HCT116 (cell line): ENCODE results near the gene MIER2. TPM values are rescaled to one million over a fixed set of nuclear protein-coding genes. Genes with fewer than 3 reads are reported as not detected.

Source experiments
- ATAC-seq: fragments of 200-7000 bp; cut with Tn5 transposase; 2 replicates; pipeline ENCODE4 v1.9.1; 2020; ENCODE audit warnings: mild to moderate bottlenecking, moderate library complexity
- BruUV-seq: library from RNA; stranded (reverse); fragments of 400-500 nt; replicated peaks from 2 replicates; lab custom pipeline; 2021; lab: Mats Ljungman, UMichigan
- CTCF ChIA-PET: fragments of 300-600 bp; sonication (Branson Sonifier 250); formaldehyde crosslinking; loops from one replicate; lab custom pipeline; 2021; ENCODE audit warnings: antibody characterized with exemption; lab: Charles Lee
- POLR2A ChIA-PET: fragments of 300-600, 350-600 bp; sonication (Branson Sonifier 250); formaldehyde crosslinking; loops from one replicate; lab custom pipeline; 2021; ENCODE audit warnings: antibody characterized with exemption; lab: Charles Lee
- RAD21 ChIA-PET, 2 experiments: fragments of 300-600 bp; sonication (Branson Sonifier 250); formaldehyde crosslinking; loops; one replicate each; lab custom pipeline; 2023; ENCODE audit warnings: low total read pairs in 2 of 2; ENCODE audit not compliant: uncharacterized antibody in 2 of 2, unreplicated experiment in 2 of 2, low non-redundant PET in 1 of 2; lab: Charles Lee
- DNase-seq: peaks from one replicate; pipeline ENCODE4 v3.0.0-alpha.2; 2010; ENCODE audit warnings: low read depth, low spot score
- H2AFZ ChIP-seq: fragments of 200-600 bp; shearing (Covaris generic), sonication (generic); 2 replicates; pipeline ENCODE4 v1.6.1; 2017; ENCODE audit warnings: low read depth, mixed run types, mixed read lengths, antibody characterized with exemption, low read length; ENCODE audit not compliant: poor library complexity, severe bottlenecking
- H3K27ac ChIP-seq: 2 replicates; pipeline ENCODE4 v1.5.1; 2012; ENCODE audit warnings: low read depth, low read length
- H3K27me3 ChIP-seq: fragments of 200-600 bp; sonication (generic); 2 replicates; pipeline ENCODE4 v1.6.1; 2016; ENCODE audit warnings: mixed run types, low read length, mixed read lengths; ENCODE audit not compliant: insufficient read depth
- H3K36me3 ChIP-seq, 2 experiments: fragments of 200-500 bp in 1 of 2; fragments of 200-600 bp in 1 of 2; sonication (Bioruptor generic) in 1 of 2; sonication (generic) in 1 of 2; 2 replicates each; pipeline versions ENCODE4 v1.5.1 to v1.6.1; 2014 to 2016; ENCODE audit warnings: low read length in 2 of 2, inconsistent platforms in 1 of 2, mixed read lengths in 1 of 2, mixed run types in 1 of 2; ENCODE audit not compliant: insufficient read depth in 2 of 2, control insufficient read depth in 1 of 2
- H3K4me1 ChIP-seq, 2 experiments: fragments of 200-600 bp in 1 of 2; sonication (generic) in 1 of 2; 2 replicates each; pipeline versions ENCODE4 v1.5.1 to v1.6.1; 2012 to 2017; ENCODE audit warnings: low read length in 2 of 2, inconsistent platforms in 1 of 2, mild to moderate bottlenecking in 1 of 2, mixed read lengths in 1 of 2, mixed run types in 1 of 2, moderate library complexity in 1 of 2; ENCODE audit not compliant: insufficient read depth in 2 of 2, control insufficient read depth in 1 of 2
- H3K4me2 ChIP-seq: fragments of 200-600 bp; sonication (generic); 2 replicates; pipeline ENCODE4 v1.6.1; 2017; ENCODE audit warnings: mixed run types, low read length, mixed read lengths
- H3K4me3 ChIP-seq, 2 experiments: fragments of 200-600 bp in 1 of 2; sonication (generic) in 1 of 2; replicated peaks in 1 of 2; 2 replicates each; pipeline ENCODE4 v1.5.1; 2011 to 2016; ENCODE audit warnings: low read length in 2 of 2, control low read depth in 1 of 2, low read depth in 1 of 2, mild to moderate bottlenecking in 1 of 2, mixed read lengths in 1 of 2, mixed run types in 1 of 2
- H3K79me2 ChIP-seq: fragments of 200-600 bp; sonication (generic); 2 replicates; pipeline ENCODE4 v1.6.1; 2017; ENCODE audit warnings: mild to moderate bottlenecking, mixed run types, low read length, moderate library complexity, mixed read lengths; ENCODE audit not compliant: insufficient read depth
- H3K9ac ChIP-seq: fragments of 200-600 bp; sonication (generic); 2 replicates; pipeline ENCODE4 v1.6.1; 2016; ENCODE audit warnings: low read length, mixed read lengths
- H3K9me2 ChIP-seq: fragments of 200-600 bp; sonication (generic), shearing (Covaris generic); 2 replicates; pipeline ENCODE4 v1.6.1; 2017; ENCODE audit warnings: mixed run types, mild to moderate bottlenecking, moderate library complexity; ENCODE audit not compliant: insufficient read depth
- H3K9me3 ChIP-seq, 2 experiments: fragments of 200-500 bp in 1 of 2; fragments of 200-600 bp in 1 of 2; sonication (Bioruptor generic) in 1 of 2; sonication (generic) in 1 of 2; 2 replicates each; pipeline ENCODE4 v1.6.1; 2014 to 2017; ENCODE audit warnings: low read length in 2 of 2, mixed read lengths in 2 of 2, inconsistent platforms in 1 of 2, low read depth in 1 of 2, mild to moderate bottlenecking in 1 of 2, mixed run types in 1 of 2, moderate library complexity in 1 of 2; ENCODE audit not compliant: control insufficient read depth in 1 of 2, insufficient read depth in 1 of 2
- H4K20me1 ChIP-seq: fragments of 200-600 bp; sonication (generic), shearing (Covaris generic); 2 replicates; pipeline ENCODE4 v1.6.1; 2017; ENCODE audit warnings: mixed run types, mild to moderate bottlenecking, moderate library complexity; ENCODE audit not compliant: insufficient read depth
- CBX3 ChIP-seq: IDR thresholded peaks from 2 replicates; pipeline ENCODE4 v1.6.1; 2012; ENCODE audit warnings: low read depth
- CEBPB ChIP-seq: IDR thresholded peaks from 2 replicates; pipeline ENCODE4 v1.6.1; 2012; ENCODE audit warnings: low read depth
- EGR1 ChIP-seq: IDR thresholded peaks from 2 replicates; pipeline ENCODE4 v1.6.1; 2012; ENCODE audit warnings: low read depth
- ELF1 ChIP-seq: IDR thresholded peaks from 2 replicates; pipeline ENCODE4 v1.6.1; 2012; ENCODE audit warnings: low read depth, borderline replicate concordance
- EZH2 ChIP-seq: fragments of 200-600 bp; sonication (generic); IDR thresholded peaks from 2 replicates; pipeline ENCODE4 v1.6.1; 2017; ENCODE audit warnings: antibody characterized with exemption, mixed run types
- FOSL1 ChIP-seq: IDR thresholded peaks from 2 replicates; pipeline ENCODE4 v1.6.1; 2012; ENCODE audit warnings: low read depth
- POLR2A ChIP-seq: IDR thresholded peaks from 2 replicates; pipeline ENCODE4 v1.7.0; 2011; ENCODE audit warnings: borderline replicate concordance; ENCODE audit not compliant: insufficient read depth, insufficient read length; ENCODE audit errors: extremely low read depth
- POLR2AphosphoS5 ChIP-seq: IDR thresholded peaks from 2 replicates; pipeline ENCODE4 v1.6.1; 2011; ENCODE audit warnings: mild to moderate bottlenecking, low read depth, low read length, moderate library complexity
- SIN3A ChIP-seq: IDR thresholded peaks from 2 replicates; pipeline ENCODE4 v1.6.1; 2012; ENCODE audit warnings: low read depth
- YY1 ChIP-seq: IDR thresholded peaks from 2 replicates; pipeline ENCODE4 v1.6.1; 2011; ENCODE audit warnings: low read length, low read depth, moderate library complexity, mild to moderate bottlenecking; ENCODE audit not compliant: insufficient replicate concordance; ENCODE audit errors: extremely low read depth
- ZFX ChIP-seq: fragments of 450-650 bp; IDR thresholded peaks from 2 replicates; pipeline ENCODE4 v1.6.1; 2017
- ZNF274 ChIP-seq: fragments of 200-500 bp; sonication (Bioruptor generic); IDR thresholded peaks from 2 replicates; pipeline ENCODE4 v1.6.1; 2014; ENCODE audit warnings: mild to moderate bottlenecking, low read depth, low read length, inconsistent platforms
- intact Hi-C: fragments of 100-400 bp; cut with micrococcal nuclease; formaldehyde crosslinking; loops from 2 replicates; pipeline ENCODE4 v1.10.0; 2022
- total RNA-seq: library from RNA; stranded (reverse); gene quantifications from one replicate; pipeline ENCODE4 v1.2.1, GENCODE V29; 2021; ENCODE audit not compliant: unreplicated experiment
- TF ChIP-seq, protein P1 (sequence below), 3 experiments: fragments of 200-600 bp in 1 of 3; sonication (generic) in 1 of 3; IDR thresholded peaks in 2 of 3; conservative IDR thresholded peaks in 1 of 3; 2 replicates each; pipeline ENCODE4 v1.5.1; 2012 to 2017; ENCODE audit warnings: low read depth in 2 of 3, low read length in 2 of 3, antibody characterized with exemption in 1 of 3, borderline replicate concordance in 1 of 3, control low read depth in 1 of 3, mild to moderate bottlenecking in 1 of 3, mixed read lengths in 1 of 3, mixed run types in 1 of 3, moderate library complexity in 1 of 3; ENCODE audit not compliant: insufficient read depth in 1 of 3
- TF ChIP-seq, protein P2 (sequence below): IDR thresholded peaks from 2 replicates; pipeline ENCODE4 v1.6.1; 2012
- TF ChIP-seq, protein P3 (sequence below): IDR thresholded peaks from 2 replicates; pipeline ENCODE4 v1.6.1; 2011; ENCODE audit warnings: mild to moderate bottlenecking, low read length, moderate library complexity; ENCODE audit not compliant: insufficient replicate concordance; ENCODE audit errors: extremely low read depth

Gene MIER2
- total RNA-seq, 1 experiment from 2014 or later = 41.5 TPM

DNA sequence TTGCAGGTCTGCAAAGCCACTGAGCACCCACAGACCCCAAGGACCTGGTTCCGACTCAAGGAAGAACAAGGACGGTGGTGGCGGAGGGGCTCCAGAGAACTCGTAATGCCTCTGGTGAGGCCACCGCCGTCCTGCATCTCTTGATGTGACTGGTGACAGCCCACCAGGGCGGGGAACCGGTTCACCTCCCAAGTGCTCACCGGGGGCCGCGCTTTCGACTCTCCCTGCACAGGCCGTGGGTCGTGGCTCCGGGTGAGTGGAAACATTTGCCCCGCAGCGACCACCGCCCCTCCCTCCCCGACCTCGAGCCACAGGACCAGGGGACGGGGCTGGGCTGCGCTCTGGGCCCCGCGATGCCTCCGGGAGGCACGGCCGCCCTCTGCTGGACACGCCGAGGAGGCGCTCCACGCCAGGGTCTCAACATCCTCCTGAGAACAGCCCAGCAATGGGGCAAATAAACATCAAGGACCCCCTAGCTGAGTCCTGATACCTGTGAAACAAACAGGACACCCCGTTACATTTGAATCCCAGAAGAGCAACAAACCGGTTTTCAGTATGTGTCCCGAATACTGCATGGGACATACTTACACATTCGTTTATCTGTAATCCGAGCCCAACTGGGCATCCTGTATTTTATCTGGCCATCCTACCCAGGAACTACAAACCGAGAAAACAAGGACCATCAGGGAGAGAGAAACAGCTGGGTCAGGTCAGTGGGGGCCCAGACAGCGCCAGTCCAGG is 49.5 kb downstream of the MIER2 start:
- DNase-seq (no peak), ATAC-seq (peak; percentile 48)
- no peak overlapping the region for H3K27ac ChIP-seq
- H3K4me2 ChIP-seq = no peak overlapping the region
- H3K27me3 ChIP-seq = no peaks in the 10 kb centered on the region
- no peaks in the 10 kb centered on the region for H3K36me3 ChIP-seq
- POLR2A ChIA-PET = no interaction called here
- CTCF ChIA-PET = interaction anchor here (1.0 kb wide), 1 partner anchor 211 kb away, joined by 3 read pairs; no protein-coding TSS in a partner anchor
- no peak overlapping the region for H2AFZ ChIP-seq
- H3K9me3 ChIP-seq = no peaks in the 10 kb centered on the region
- H3K4me3 ChIP-seq = no peak overlapping the region
- RAD21 ChIA-PET = no interaction called here
- peaks cover 5 to 10% of the 10 kb centered on the region in 2 experiments; a peak in 3 of 4 replicates for H3K4me1 ChIP-seq
- TF ChIP-seq, protein P1, sequence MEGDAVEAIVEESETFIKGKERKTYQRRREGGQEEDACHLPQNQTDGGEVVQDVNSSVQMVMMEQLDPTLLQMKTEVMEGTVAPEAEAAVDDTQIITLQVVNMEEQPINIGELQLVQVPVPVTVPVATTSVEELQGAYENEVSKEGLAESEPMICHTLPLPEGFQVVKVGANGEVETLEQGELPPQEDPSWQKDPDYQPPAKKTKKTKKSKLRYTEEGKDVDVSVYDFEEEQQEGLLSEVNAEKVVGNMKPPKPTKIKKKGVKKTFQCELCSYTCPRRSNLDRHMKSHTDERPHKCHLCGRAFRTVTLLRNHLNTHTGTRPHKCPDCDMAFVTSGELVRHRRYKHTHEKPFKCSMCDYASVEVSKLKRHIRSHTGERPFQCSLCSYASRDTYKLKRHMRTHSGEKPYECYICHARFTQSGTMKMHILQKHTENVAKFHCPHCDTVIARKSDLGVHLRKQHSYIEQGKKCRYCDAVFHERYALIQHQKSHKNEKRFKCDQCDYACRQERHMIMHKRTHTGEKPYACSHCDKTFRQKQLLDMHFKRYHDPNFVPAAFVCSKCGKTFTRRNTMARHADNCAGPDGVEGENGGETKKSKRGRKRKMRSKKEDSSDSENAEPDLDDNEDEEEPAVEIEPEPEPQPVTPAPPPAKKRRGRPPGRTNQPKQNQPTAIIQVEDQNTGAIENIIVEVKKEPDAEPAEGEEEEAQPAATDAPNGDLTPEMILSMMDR (IDR thresholded peaks at IDR 0.05 in 2 of 3, conservative IDR thresholded peaks at IDR 0.05 in 1 of 3; ENCODE audit: borderline replicate concordance in 1 of 3, insufficient read depth in 1 of 3, low read depth in 2 of 3, low read length in 2 of 3) = peak in 2 of 3 experiments; percentile 48 to 55; a peak in 4 of 6 replicates
- TF ChIP-seq SIN3A = no peak
- no peaks in the 10 kb centered on the region for H4K20me1 ChIP-seq
- intact Hi-C loops = no loop called here
- H3K9me2 ChIP-seq = no peaks in the 10 kb centered on the region
- H3K79me2 ChIP-seq = peaks cover 7% of the 10 kb centered on the region
- no TSS peak for BruUV-seq
- H3K9ac ChIP-seq = no peak overlapping the region

DNA sequence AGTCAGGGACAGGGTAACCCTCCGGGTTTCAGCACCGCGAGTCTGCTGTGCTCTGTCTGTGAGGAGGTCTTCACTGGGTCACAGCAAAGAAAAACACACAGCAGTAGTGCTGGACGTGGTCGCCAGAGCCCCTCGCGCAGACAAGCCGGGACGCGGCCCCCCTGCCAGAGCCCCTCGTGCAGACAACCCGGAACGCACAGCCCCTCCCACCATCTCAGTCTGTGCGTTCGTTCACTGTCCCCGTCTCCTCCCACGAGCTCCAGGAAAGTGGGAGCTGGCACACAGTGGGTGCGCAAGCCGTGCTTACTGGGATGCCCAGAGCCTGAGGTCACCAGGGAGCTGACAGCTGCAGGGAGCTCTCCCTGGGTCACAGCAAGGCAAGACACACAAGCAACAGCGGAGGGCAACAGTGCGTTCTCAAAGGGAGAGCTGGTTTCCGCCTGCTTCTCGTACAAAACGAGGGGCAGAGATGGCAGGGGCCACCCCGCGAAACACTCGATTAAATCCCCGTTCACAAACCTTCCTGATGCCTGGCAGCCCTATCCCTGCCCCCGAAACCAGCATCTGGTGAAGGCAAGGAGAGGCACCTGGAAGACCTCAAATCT is 50.2 kb downstream of the MIER2 start:
- H3K4me1 ChIP-seq = peaks cover 5 to 17% of the 10 kb centered on the region in 2 experiments; a peak in 3 of 4 replicates
- peaks cover 14% of the 10 kb centered on the region for H3K79me2 ChIP-seq
- ChIA-PET POLR2A (no interaction called here), CTCF (interaction anchor here (1.0 kb wide), 1 partner anchor 212 kb away, joined by 3 read pairs; no protein-coding TSS in a partner anchor), RAD21 (no interaction called here)
- no peak overlapping the region for H3K4me2 ChIP-seq
- no peak overlapping the region for H3K4me3 ChIP-seq
- no peak overlapping the region for H3K9ac ChIP-seq
- no peak overlapping the region for H2AFZ ChIP-seq
- BruUV-seq = no TSS peak
- no peak overlapping the region for H3K27ac ChIP-seq
- H3K27me3 ChIP-seq = no peaks in the 10 kb centered on the region
- no peaks in the 10 kb centered on the region for H3K36me3 ChIP-seq
- DNase-seq (no peak), ATAC-seq (no peak)
- no peaks in the 10 kb centered on the region for H3K9me2 ChIP-seq
- H3K9me3 ChIP-seq = no peaks in the 10 kb centered on the region
- intact Hi-C loops = no loop called here
- no peaks in the 10 kb centered on the region for H4K20me1 ChIP-seq
- TF ChIP-seq, protein P2, sequence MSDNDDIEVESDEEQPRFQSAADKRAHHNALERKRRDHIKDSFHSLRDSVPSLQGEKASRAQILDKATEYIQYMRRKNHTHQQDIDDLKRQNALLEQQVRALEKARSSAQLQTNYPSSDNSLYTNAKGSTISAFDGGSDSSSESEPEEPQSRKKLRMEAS = no peak
- TF ChIP-seq EZH2 (no peak), CEBPB (no peak), ZNF274 (no peak), CBX3 (no peak), FOSL1 (no peak), POLR2AphosphoS5 (no peak), POLR2A (no peak), EGR1 (no peak), YY1 (no peak), ZFX (no peak), ELF1 (no peak), SIN3A (no peak)
- TF ChIP-seq, protein P3, sequence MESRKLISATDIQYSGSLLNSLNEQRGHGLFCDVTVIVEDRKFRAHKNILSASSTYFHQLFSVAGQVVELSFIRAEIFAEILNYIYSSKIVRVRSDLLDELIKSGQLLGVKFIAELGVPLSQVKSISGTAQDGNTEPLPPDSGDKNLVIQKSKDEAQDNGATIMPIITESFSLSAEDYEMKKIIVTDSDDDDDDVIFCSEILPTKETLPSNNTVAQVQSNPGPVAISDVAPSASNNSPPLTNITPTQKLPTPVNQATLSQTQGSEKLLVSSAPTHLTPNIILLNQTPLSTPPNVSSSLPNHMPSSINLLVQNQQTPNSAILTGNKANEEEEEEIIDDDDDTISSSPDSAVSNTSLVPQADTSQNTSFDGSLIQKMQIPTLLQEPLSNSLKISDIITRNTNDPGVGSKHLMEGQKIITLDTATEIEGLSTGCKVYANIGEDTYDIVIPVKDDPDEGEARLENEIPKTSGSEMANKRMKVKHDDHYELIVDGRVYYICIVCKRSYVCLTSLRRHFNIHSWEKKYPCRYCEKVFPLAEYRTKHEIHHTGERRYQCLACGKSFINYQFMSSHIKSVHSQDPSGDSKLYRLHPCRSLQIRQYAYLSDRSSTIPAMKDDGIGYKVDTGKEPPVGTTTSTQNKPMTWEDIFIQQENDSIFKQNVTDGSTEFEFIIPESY = no peak
